Measurements from ENCODE around the gene SDHA.
"Not testable (repeated sequence)": the region's sequence is repeated elsewhere in the genome, so short reads cannot be mapped to it uniquely, and the experiment has no call there.

The SDHA gene

GRCh38 chr5:263275-263974 lies 45.3 kb downstream of the SDHA start:
- not testable (repeated sequence) for DNase-seq

GRCh38 chr5:264338-264737 lies 46.2 kb downstream of the SDHA start:
- DNase-seq, result no peak

GRCh38 chr5:266311-267026 lies 48.3 kb downstream of the SDHA start:
- not testable (repeated sequence) for DNase-seq

GRCh38 chr5:267716-268115 lies 49.6 kb downstream of the SDHA start:
- DNase-seq, result no peak

GRCh38 chr5:270340-270739 lies 52.2 kb downstream of the SDHA start:
- DNase-seq, result no peak

- not testable (repeated sequence) for DNase-seq
Measured at GRCh38 chr5:271828-272167, 53.7 kb downstream of the SDHA start.

- not testable (repeated sequence) for DNase-seq
Measured at GRCh38 chr5:273091-273490, 55.0 kb downstream of the SDHA start.

GRCh38 chr5:273491-273890 lies 55.4 kb downstream of the SDHA start:
- DNase-seq, result not testable (repeated sequence)

- not testable (repeated sequence) for DNase-seq
Measured at GRCh38 chr5:274346-274745, 56.2 kb downstream of the SDHA start.

- no peak for DNase-seq
Measured at GRCh38 chr5:278646-279045, 60.5 kb downstream of the SDHA start.

GRCh38 chr5:279051-279665 lies 61.0 kb downstream of the SDHA start:
- DNase-seq, result not testable (repeated sequence)

- DNase-seq, result no peak
Measured at GRCh38 chr5:285991-286557, 68.0 kb downstream of the SDHA start.

- DNase-seq, result not testable (repeated sequence)
Measured at GRCh38 chr5:290200-290599, 72.1 kb downstream of the SDHA start.

GRCh38 chr5:291345-291744 lies 73.2 kb downstream of the SDHA start:
- DNase-seq, result not testable (repeated sequence)

GRCh38 chr5:294788-295187 lies 76.7 kb downstream of the SDHA start:
- not testable (repeated sequence) for DNase-seq

- not testable (repeated sequence) for DNase-seq
Measured at GRCh38 chr5:296207-296606, 78.1 kb downstream of the SDHA start.

- not testable (repeated sequence) for DNase-seq
Measured at GRCh38 chr5:296954-297353, 78.8 kb downstream of the SDHA start.

- DNase-seq, result not testable (repeated sequence)
Measured at GRCh38 chr5:297448-297847, 79.3 kb downstream of the SDHA start.

- not testable (repeated sequence) for DNase-seq
Measured at GRCh38 chr5:297991-298736, 80.0 kb downstream of the SDHA start.

GRCh38 chr5:298737-299125 lies 80.6 kb downstream of the SDHA start:
- DNase-seq, result no peak

GRCh38 chr5:299921-300320 lies 81.8 kb downstream of the SDHA start:
- not testable (repeated sequence) for DNase-seq

- not testable (repeated sequence) for DNase-seq
Measured at GRCh38 chr5:300691-301435, 82.7 kb downstream of the SDHA start.

All from 8988T (cell line).